Body of pancreas (tissue), 4 donors: ENCODE data around the gene CACNA1C.

ENCODE experiments used
- CTCF ChIP-seq, 7 experiments: fragments of 450-650 bp in 4 of 7; fragments of 200-600 bp in 3 of 7; sonication (generic) in 3 of 7; IDR thresholded peaks; one replicate each; pipeline ENCODE4 v1.5.1; 2016 to 2019; ENCODE audit warnings: antibody characterized with exemption in 7 of 7
- POLR2A ChIP-seq, 3 donors: fragments of 450-650 bp; IDR thresholded peaks; one replicate each; pipeline ENCODE4 v1.6.1; 2016; ENCODE audit warnings: antibody characterized with exemption in 3 of 3, mild to moderate bottlenecking in 2 of 3

GRCh38 chr12:2453076-2453760 is 400.4 kb downstream of the CACNA1C start:
- TF ChIP-seq CTCF (IDR thresholded peaks at IDR 0.05), result no peak
- no peak for TF ChIP-seq POLR2A (IDR thresholded peaks at IDR 0.05)
